GM10266 (cell line): ENCODE measurements around the gene TBXAS1.

Experiments
- DNase-seq: peaks from one replicate; pipeline ENCODE4 v3.0.0; 2012; ENCODE audit errors: extremely low spot score
- TF ChIP-seq, protein P1 (sequence below): IDR thresholded peaks from 2 replicates; pipeline ENCODE4 v1.5.1; 2012; ENCODE audit warnings: mild to moderate bottlenecking, low read depth; ENCODE audit not compliant: control insufficient read depth, insufficient read depth; ENCODE audit errors: missing control alignments

TBXAS1 gene

DNA sequence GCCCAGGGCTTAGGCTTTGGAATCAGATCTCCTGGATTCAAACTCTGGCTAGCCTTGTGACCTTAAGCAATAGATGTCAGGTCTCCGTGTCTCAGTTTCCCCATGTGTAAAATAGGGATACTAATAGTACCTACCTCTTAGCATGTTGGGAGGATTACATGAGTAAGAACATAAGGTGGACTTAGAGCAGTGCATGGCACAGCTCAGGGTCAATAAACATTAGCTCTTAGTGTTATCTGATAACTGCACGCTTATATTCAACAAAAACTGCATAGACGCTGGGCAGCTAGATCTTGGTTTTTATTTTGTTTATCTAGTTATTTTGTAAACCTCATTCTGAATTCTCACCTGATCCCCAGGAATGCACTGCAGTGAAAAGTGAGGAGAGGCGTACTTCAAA, 17.2 kb downstream of the TBXAS1 start:
- TF ChIP-seq, protein P1, sequence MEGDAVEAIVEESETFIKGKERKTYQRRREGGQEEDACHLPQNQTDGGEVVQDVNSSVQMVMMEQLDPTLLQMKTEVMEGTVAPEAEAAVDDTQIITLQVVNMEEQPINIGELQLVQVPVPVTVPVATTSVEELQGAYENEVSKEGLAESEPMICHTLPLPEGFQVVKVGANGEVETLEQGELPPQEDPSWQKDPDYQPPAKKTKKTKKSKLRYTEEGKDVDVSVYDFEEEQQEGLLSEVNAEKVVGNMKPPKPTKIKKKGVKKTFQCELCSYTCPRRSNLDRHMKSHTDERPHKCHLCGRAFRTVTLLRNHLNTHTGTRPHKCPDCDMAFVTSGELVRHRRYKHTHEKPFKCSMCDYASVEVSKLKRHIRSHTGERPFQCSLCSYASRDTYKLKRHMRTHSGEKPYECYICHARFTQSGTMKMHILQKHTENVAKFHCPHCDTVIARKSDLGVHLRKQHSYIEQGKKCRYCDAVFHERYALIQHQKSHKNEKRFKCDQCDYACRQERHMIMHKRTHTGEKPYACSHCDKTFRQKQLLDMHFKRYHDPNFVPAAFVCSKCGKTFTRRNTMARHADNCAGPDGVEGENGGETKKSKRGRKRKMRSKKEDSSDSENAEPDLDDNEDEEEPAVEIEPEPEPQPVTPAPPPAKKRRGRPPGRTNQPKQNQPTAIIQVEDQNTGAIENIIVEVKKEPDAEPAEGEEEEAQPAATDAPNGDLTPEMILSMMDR = no peak
- DNase-seq = no peak

DNA sequence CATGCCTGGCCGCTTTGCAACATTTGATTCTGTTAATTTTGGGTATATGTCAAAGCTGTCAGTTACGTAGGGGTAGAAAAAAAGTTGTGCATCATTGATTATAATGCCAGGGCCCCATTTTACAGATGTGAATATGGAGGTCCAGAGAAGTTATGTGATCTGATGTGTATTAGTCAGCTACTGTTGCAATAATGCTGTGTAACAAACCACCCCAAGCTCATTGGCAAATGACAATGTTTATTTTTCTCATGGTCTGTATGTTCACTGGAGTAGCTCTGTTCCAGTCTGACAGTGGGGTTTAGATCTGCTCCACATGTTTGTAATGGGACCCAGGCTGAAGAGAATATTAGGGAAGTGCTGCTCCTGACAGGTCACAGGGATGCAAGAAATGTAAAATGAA, 19.2 kb downstream of the TBXAS1 start:
- DNase-seq = no peak
- TF ChIP-seq, protein P1 = no peak

DNA sequence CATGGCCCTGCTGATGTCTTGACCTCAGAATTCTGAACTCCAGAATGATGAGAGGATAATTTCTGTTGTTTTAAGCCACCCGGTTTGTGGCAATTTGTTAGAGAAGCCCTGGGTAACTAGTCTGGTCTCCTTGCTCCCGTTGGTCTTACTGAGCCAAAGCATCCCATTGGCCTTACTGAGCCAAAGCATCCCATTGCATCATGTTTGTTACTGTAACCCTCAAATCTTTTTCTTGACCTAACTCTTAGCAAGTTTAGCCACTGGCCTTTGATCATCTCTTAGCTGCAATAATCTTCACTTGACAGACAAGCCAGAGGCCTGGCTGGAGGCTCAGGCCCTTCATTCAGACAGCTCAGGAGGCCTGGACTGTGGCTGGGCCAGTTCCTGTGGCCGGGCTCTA, 21.8 kb downstream of the TBXAS1 start:
- TF ChIP-seq, protein P1 = no peak
- no peak for DNase-seq

DNA sequence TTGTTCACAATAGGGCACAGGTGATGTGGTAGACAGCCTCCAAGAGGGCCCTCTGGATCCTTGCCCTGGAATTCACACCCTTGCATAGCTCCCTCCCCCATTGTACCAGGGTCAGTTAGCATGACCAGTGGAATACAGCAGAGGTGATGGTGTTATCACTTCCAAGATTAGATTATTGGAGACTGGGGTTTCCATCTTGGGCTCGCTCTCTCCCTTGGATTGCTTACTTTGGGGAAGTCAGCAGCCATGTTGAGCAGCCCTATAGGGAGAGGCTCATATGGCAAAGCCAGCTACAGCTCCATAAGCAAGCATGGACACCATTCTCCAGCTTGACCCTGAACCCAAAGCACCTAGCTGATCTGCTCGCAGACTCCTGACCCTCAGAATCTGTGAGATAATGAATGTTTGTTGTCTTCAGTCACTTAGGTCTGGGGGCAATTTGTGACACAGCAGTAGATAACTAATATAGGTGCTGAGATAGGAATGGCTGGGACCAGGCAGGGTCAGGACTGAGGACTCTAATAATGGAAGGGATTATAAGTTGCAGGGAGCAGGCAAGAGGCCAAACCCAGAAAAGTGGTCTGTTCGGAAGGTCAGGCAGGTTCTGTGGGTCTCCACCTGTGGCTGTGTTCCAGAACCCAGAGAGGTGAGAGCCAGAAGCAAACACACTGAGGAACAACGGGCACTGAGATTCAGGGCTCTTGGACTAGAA, 22.9 kb downstream of the TBXAS1 start:
- DNase-seq = no peak
- TF ChIP-seq, protein P1 = no peak

DNA sequence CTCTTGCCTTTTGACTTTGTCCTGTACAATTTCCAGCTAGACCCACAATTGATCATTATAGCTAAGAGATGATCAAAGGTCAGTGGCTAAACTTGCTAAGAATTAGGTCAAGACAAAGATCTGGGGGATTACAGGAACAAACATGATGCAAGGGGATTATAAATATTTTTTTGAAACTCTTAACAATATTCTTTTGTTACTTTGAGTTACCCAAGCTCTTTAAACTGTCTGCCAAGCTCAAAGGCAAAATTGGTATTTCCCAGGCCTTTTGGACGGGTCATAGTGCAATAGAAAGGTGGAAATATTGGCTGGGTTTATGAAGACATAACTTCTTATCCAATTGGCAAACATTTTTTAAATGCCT, 23.4 kb downstream of the TBXAS1 start:
- TF ChIP-seq, protein P1 = no peak
- no peak for DNase-seq

DNA sequence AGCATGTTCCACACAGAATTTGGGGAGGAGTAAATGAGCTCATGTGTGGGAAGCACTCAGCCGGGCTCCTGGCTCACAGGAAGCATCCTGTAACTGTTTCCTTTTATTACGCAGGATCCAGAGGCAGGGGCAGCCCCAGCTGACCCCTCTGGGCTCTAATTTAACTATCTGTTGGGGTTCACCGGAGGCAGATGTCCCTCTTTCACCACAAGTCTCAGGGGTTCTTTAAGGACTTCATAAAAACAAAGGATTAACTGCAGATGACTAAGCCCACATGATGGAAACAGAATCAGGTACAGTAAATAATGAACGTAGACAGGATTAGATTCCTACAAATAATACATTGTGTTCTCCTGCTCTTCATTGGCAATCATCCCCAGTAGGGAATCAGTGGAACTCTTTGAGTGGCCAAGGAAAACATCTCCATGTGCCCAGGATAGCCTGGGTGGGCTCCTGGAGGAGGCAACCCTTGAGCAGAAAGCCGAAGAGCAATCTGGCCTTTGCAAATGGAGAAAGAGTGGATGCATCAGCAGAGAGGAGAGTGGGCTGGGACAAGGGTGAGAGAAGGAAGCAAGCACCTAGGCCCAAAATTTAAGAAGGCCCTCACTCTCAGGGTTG, 24.6 kb downstream of the TBXAS1 start:
- TF ChIP-seq, protein P1 = no peak
- no peak for DNase-seq

DNA sequence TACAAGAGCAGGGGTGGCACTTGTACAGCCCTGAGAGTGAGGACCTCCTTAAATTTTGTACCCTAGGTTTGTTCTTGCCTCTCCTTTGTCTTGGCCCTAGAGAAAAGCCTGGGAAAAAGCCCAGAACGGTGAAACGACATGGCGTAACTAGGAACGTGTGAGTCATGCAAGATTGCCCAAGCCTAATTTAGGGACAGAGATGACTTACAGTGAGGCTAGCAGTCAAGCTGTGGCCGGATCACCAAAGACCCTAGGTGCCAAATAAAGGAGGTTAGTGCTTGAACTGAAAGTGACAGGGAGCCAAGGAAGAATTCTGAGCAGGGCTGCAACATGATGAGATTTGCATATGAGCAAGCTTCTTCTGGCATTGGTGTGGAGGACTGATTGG, 25.1 kb downstream of the TBXAS1 start:
- DNase-seq = no peak
- TF ChIP-seq, protein P1 = no peak
